A549 (cell line): ENCODE measurements around the gene MATR3. TPM values are rescaled to one million over a fixed set of nuclear protein-coding genes. Genes with fewer than 3 reads are reported as not detected.
A peak's percentile ranks its signal among the peaks of the same experiment; 100 is the strongest.

Experiments
- ATAC-seq, 2 experiments: fragments of 200-7000 bp in 1 of 2; fragments of >200 bp in 1 of 2; cut with Nextera tagmentation in 1 of 2; cut with Tn5 transposase in 1 of 2; 3 replicates each; pipeline versions ENCODE4 v1.8.0 to v1.9.1; 2018 to 2020; ENCODE audit warnings: mild to moderate bottlenecking in 1 of 2, moderate library complexity in 1 of 2
- CTCF ChIA-PET: fragments of 300-600 bp; sonication (Branson Sonifier 250); formaldehyde crosslinking; extraction: SDS; loops from one replicate; lab custom pipeline; 2021; ENCODE audit warnings: antibody characterized with exemption, inconsistent platforms; lab: Yijun Ruan, JAX
- POLR2A ChIA-PET: fragments of 350-600 bp; formaldehyde crosslinking; extraction: SDS; loops from one replicate; lab custom pipeline; 2021; ENCODE audit warnings: antibody characterized with exemption, inconsistent platforms; lab: Yijun Ruan, JAX
- DNase-seq, 2 experiments: peaks; one replicate each; pipeline versions ENCODE4 v3.0.0 to v3.0.0-alpha.2; 2011 to 2016; ENCODE audit warnings: low read depth in 1 of 2, low spot score in 1 of 2
- FAIRE-seq: peaks from 2 replicates; lab custom pipeline; 2011; peaks lifted over from hg19 to GRCh38; lab: Jason Lieb, UNC
- H3K27ac ChIP-seq, 2 experiments: fragments of >200 bp; sonication (Bioruptor Twin); formaldehyde crosslinking; 3 replicates each; pipeline ENCODE4 v1.5.1; 2016 to 2017
- H3K4me1 ChIP-seq: fragments of >200 bp; sonication (Bioruptor Twin); formaldehyde crosslinking; 3 replicates; pipeline ENCODE4 v1.6.1; 2016
- H3K4me2 ChIP-seq: fragments of >200 bp; sonication (Bioruptor Twin); formaldehyde crosslinking; 3 replicates; pipeline ENCODE4 v1.6.1; 2016
- H3K4me3 ChIP-seq: fragments of >200 bp; sonication (Bioruptor Twin); formaldehyde crosslinking; 3 replicates; pipeline ENCODE4 v1.5.1; 2016
- H3K9me3 ChIP-seq: fragments of >200 bp; sonication (Bioruptor Twin); formaldehyde crosslinking; 3 replicates; pipeline ENCODE4 v1.6.1; 2016
- CBX8 ChIP-seq: fragments of 200-600 bp; sonication (generic); IDR thresholded peaks from 2 replicates; pipeline ENCODE4 v1.6.1; 2016
- EHF ChIP-seq: fragments of 250-450 bp; sonication (Bioruptor Pico); IDR thresholded peaks from 2 replicates; pipeline ENCODE4 v1.5.0; 2020; ENCODE audit warnings: mild to moderate bottlenecking
- EP300 ChIP-seq, 2 experiments: fragments of >200 bp; sonication (Bioruptor Twin); formaldehyde crosslinking; IDR thresholded peaks; 2 replicates in 1 of 2; 3 replicates in 1 of 2; pipeline ENCODE4 v1.6.1; 2016 to 2017
- FOSB ChIP-seq: fragments of 250-450 bp; sonication (Bioruptor Pico); IDR thresholded peaks from 2 replicates; pipeline ENCODE4 v1.5.0; 2020; ENCODE audit warnings: mild to moderate bottlenecking, moderate library complexity
- FOSL2 ChIP-seq, 2 experiments: fragments of 450-650 bp in 1 of 2; fragments of >200 bp in 1 of 2; sonication (Bioruptor Twin) in 1 of 2; formaldehyde crosslinking; IDR thresholded peaks; 2 replicates each; pipeline versions ENCODE4 v1.5.0 to v1.6.1; 2016 to 2020; ENCODE audit warnings: mild to moderate bottlenecking in 1 of 2, moderate library complexity in 1 of 2
- FOXS1 ChIP-seq: fragments of 250-450 bp; sonication (Bioruptor Pico); IDR thresholded peaks from 2 replicates; pipeline ENCODE4 v1.5.0; 2020; ENCODE audit warnings: mild to moderate bottlenecking, moderate library complexity
- HEYL ChIP-seq: fragments of 250-450 bp; sonication (Bioruptor Pico); IDR thresholded peaks from 2 replicates; pipeline ENCODE4 v1.8.0; 2021; ENCODE audit warnings: mild to moderate bottlenecking, moderate library complexity
- HMGXB4 ChIP-seq: fragments of 250-450 bp; sonication (Bioruptor Pico); IDR thresholded peaks from 2 replicates; pipeline ENCODE4 v1.5.0; 2021; ENCODE audit warnings: mild to moderate bottlenecking, moderate library complexity, borderline replicate concordance
- KDM5A ChIP-seq: fragments of 200-600 bp; sonication (generic); IDR thresholded peaks from 2 replicates; pipeline ENCODE4 v1.6.1; 2016; ENCODE audit warnings: antibody characterized with exemption, mild to moderate bottlenecking
- MAFK ChIP-seq: fragments of 450-650 bp; IDR thresholded peaks from 2 replicates; pipeline ENCODE4 v1.6.1; 2014; ENCODE audit not compliant: partially characterized antibody
- MYC ChIP-seq: IDR thresholded peaks from 2 replicates; pipeline ENCODE4 v1.6.1; 2012; ENCODE audit warnings: mild to moderate bottlenecking, inconsistent platforms, low read length, improper control_type of control experiment, borderline replicate concordance
- NPAS2 ChIP-seq: fragments of 250-450 bp; sonication (Bioruptor Pico); IDR thresholded peaks from 2 replicates; pipeline ENCODE4 v1.8.0; 2022; ENCODE audit warnings: mild to moderate bottlenecking, moderate library complexity, borderline replicate concordance
- POLR2AphosphoS2 ChIP-seq: conservative IDR thresholded peaks from 2 replicates; pipeline ENCODE4 v1.6.1; 2012; ENCODE audit warnings: low read length, improper control_type of control experiment, inconsistent platforms
- RAD21 ChIP-seq, 2 experiments: fragments of >200 bp in 1 of 2; sonication (Bioruptor Twin) in 1 of 2; formaldehyde crosslinking in 1 of 2; IDR thresholded peaks in 1 of 2; conservative IDR thresholded peaks in 1 of 2; 2 replicates in 1 of 2; 3 replicates in 1 of 2; pipeline ENCODE4 v1.6.1; 2012 to 2018; ENCODE audit warnings: inconsistent platforms in 1 of 2
- RARB ChIP-seq: fragments of 250-450 bp; sonication (Bioruptor Pico); IDR thresholded peaks from 2 replicates; pipeline ENCODE4 v1.8.0; 2021; ENCODE audit warnings: mild to moderate bottlenecking, moderate library complexity
- RCOR1 ChIP-seq: fragments of 150-350 bp; IDR thresholded peaks from 2 replicates; pipeline ENCODE4 v1.6.1; 2014; ENCODE audit warnings: antibody characterized with exemption, low read length, low read depth
- REST ChIP-seq: fragments of 200-600 bp; sonication (generic); IDR thresholded peaks from 2 replicates; pipeline ENCODE4 v1.6.1; 2016; ENCODE audit warnings: antibody characterized with exemption, mild to moderate bottlenecking, moderate library complexity
- RFX5 ChIP-seq: fragments of 450-650 bp; IDR thresholded peaks from 2 replicates; pipeline ENCODE4 v1.7.1; 2014; ENCODE audit warnings: antibody characterized with exemption, mild to moderate bottlenecking, moderate library complexity
- RNF2 ChIP-seq: fragments of 200-600 bp; sonication (generic); IDR thresholded peaks from 2 replicates; pipeline ENCODE4 v1.6.1; 2016; ENCODE audit warnings: low read depth, mild to moderate bottlenecking, antibody characterized with exemption, moderate library complexity, borderline replicate concordance
- SREBF2 ChIP-seq: fragments of 450-650 bp; IDR thresholded peaks from 2 replicates; pipeline ENCODE4 v1.6.1; 2014; ENCODE audit warnings: mild to moderate bottlenecking, moderate library complexity
- ZC3H11A ChIP-seq: fragments of 450-650 bp; IDR thresholded peaks from 2 replicates; pipeline ENCODE4 v1.6.1; 2014; ENCODE audit warnings: antibody characterized with exemption, mild to moderate bottlenecking
- ZSCAN20 ChIP-seq: fragments of 250-450 bp; sonication (Bioruptor Pico); IDR thresholded peaks from 2 replicates; pipeline ENCODE4 v1.8.0; 2022; ENCODE audit warnings: mild to moderate bottlenecking, moderate library complexity
- WGBS: methylation state at CpG from one replicate; pipeline ENCODE4 v1.1.6; 2017; ENCODE audit errors: missing lambda C conversion rate; 5-methylcytosine and 5-hydroxymethylcytosine counted together
- polyA plus RNA-seq, 4 experiments: library from polyadenylated mRNA; depleted of rRNA in 3 of 4; stranded (reverse); fragments of >200 nt; fragmentation: RNase III in 1 of 4; extraction: RNeasy Plus Mini Kit Qiagen cat#74134 plus additional on column Dnase treatment in 1 of 4; gene quantifications; 2 replicates in 3 of 4; 3 replicates in 1 of 4; pipeline ENCODE4 v1.2.3, GENCODE V29; 2011 to 2017

MATR3 gene
- polyA plus RNA-seq, 2 of the 4 experiments (the other 2 are of a cell fraction) = 178 to 189 TPM

GRCh38 chr5:139245637-139246339 lies 47.8 kb upstream of the MATR3 start:
- no peak for ATAC-seq
- Histone ChIP-seq H3K4me3 (no peak overlapping the region), H3K9me3 (no peaks in the 10 kb centered on the region), H3K4me2 (peak overlapping the region; percentile 32; the same call in 1 of the 3 replicates)
- POLR2A ChIA-PET = interaction anchor here (0.6 kb wide), 1 partner anchor 428 kb away, joined by 3 read pairs; no protein-coding TSS in a partner anchor
- TF ChIP-seq SREBF2 (no peak), HEYL (CRISPR knock-in tag) (no peak), KDM5A (no peak), EP300 (IDR thresholded peaks at IDR 0.05) (no peak), FOXS1 (no peak), RAD21 (conservative IDR thresholded peaks at IDR 0.05 in 1 of 2, IDR thresholded peaks at IDR 0.05 in 1 of 2) (no peak), RCOR1 (no peak), RARB (CRISPR knock-in tag) (no peak)
- TF ChIP-seq, all 56 proteins: peak for 0
- CTCF ChIA-PET = interaction anchor here (1.3 to 3.5 kb wide), 3 partner anchors 11 to 16 kb away, joined by 3 to 20 read pairs (median 4); no protein-coding TSS in a partner anchor
- no peak for FAIRE-seq
- Histone ChIP-seq H3K4me1 (peaks cover 8% of the 10 kb centered on the region; the same call in 1 of the 3 replicates), H3K27ac (peak overlapping the region in 1 of 2 experiments; percentile 10; a peak in 1 of 6 replicates)
- DNase-seq = no peak

GRCh38 chr5:139246394-139246793 lies 47.1 kb upstream of the MATR3 start:
- H3K4me1 ChIP-seq = peaks cover 8% of the 10 kb centered on the region; the same call in 1 of the 3 replicates
- ATAC-seq = peak; percentile 70 to 72; a peak in 5 of 6 replicates
- peak overlapping the region; percentile 32; the same call in 1 of the 3 replicates for H3K4me2 ChIP-seq
- H3K9me3 ChIP-seq = no peaks in the 10 kb centered on the region
- FAIRE-seq = no peak
- POLR2A ChIA-PET = no interaction called here
- H3K4me3 ChIP-seq = no peak overlapping the region
- CTCF ChIA-PET = interaction anchor here (1.3 to 3.5 kb wide), 3 partner anchors 11 to 15 kb away, joined by 3 to 20 read pairs (median 4); no protein-coding TSS in a partner anchor
- 34% methylated on average over 3 of the region's 4 CpGs for WGBS
- TF ChIP-seq HMGXB4 (CRISPR knock-in tag) (no peak), RFX5 (no peak), ZSCAN20 (CRISPR knock-in tag) (no peak), RNF2 (no peak), EHF (CRISPR knock-in tag) (no peak), REST (no peak), CBX8 (no peak), ZC3H11A (no peak), MYC (no peak), NPAS2 (CRISPR knock-in tag) (no peak), POLR2AphosphoS2 (no peak), FOSB (CRISPR knock-in tag) (no peak), MAFK (no peak), FOSL2 (IDR thresholded peaks at IDR 0.05) (no peak), FOSL2 (CRISPR knock-in tag; IDR thresholded peaks at IDR 0.05) (no peak)
- peak overlapping the region; percentile 10 to 31; a peak in 1 of 6 replicates for H3K27ac ChIP-seq
- no peak for DNase-seq
